ENCODE measurements around the gene CDKL4.
"Not testable (repeated sequence)": the region's sequence is repeated elsewhere in the genome, so short reads cannot be mapped to it uniquely, and the experiment has no call there.

CDKL4 gene

DNA sequence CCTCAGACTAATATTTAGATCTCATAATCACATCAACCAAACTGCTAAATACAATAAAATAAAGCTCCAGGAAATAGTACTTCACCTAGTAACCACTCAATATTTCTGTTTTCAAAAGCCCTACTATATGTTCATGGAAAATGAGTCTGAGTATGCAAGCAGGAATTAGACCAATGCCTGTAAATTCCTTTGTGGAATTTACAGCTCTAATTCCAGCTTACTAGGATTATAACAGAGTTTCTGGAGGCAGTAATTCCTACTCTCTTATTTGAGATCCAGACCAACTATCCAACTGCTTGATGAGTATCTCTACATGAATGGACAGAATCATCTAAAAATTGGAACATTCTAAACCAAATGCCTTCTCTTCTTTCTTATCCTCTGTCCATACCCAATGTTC is 11.6 kb downstream of the CDKL4 start:
- no peak for DNase-seq (ENCODE audit: low read depth, low spot score)

DNA sequence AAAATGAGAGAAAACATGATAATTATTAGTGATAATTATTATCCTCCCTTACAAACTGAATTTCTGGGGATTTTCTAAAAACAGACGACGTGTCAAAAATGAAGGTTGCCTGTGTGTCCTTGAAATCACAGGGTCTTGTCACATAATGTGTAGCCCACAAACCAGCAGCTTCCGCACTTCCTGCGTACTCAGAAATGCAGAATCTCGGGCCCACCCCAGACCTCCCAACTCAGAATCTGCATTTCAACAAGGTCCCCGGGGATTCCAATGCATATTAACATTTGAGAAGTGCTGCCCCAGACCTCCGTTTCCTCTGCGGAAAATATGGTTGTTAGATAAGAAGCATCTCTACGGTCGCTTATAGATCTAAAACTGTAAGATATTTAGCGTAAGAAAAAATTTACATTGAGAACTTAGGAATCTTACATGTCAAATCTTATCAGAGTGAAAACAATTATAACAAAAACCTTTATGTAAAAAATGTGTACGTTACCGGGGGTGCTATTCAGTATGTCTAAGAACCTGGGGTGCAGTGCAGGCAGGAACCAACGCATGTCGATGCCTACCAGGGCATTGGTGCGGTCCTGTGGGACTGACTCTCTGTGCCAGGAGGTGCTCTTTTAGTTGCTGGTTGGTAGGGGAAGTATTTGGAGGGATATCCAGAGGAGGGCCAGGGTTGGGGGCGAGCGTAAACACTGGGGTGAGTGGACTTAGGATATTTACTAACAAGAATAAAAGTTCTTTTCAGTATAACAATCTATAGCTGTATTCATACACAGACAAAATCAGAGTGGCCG is 15.2 kb downstream of the CDKL4 start:
- DNase-seq (ENCODE audit: low read depth, low spot score): no peak

DNA sequence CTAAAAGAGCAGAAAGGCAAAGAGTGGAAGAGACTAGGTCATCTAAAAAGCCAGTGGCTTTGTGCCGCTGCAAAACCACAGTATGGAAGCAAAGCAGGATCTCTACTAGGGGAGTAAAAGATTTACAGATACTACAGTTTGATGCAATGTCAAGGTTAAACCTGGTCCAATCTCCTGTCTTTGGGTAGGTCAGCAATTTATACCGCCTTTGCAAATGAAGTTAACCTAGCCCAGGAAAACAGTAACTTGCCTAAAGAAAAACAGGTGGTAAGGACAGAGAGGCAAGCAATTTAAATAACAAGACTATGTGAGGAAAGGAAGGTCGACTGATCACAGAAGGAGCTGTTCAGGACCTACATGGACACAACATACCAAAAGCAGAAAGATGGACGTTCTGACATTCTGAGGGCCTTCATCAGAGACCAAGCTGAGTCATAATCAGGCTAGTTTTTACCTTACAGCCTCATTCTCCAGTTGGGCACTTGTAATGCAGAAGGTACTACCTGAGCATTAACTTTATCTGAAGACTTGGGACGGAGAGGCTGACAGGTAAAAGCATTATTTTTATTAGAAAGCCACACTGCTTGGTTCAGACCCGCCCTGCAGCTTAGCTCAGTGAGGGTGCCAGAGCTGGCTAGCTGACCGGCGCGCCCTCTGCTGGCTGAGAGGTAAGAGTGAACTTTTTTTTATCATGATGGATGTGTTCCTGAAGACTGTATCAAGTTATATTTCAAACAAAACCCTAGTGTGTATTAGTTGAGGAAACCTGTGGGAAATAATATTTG is 15.9 kb downstream of the CDKL4 start:
- DNase-seq (ENCODE audit: low read depth, low spot score): no peak

DNA sequence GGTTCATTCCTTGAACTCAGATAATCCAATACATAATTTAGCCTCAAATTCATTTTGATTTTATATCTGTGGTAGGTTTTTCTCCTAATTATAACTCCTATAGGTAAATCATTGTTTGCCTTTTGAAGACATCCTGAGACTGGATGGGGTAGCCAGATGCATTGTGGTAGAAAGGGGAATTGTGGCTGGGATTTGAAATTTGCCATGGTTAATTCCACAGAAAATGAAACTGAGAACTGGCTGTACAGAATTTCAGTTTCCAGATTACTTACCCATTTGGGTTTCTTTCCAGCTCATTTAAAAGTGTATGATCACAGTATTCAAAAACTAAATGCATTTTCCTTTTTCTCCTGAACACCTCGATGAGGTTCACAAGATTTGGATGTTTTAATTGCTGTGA is 18.2 kb downstream of the CDKL4 start:
- no peak for DNase-seq (ENCODE audit: low read depth, low spot score)

DNA sequence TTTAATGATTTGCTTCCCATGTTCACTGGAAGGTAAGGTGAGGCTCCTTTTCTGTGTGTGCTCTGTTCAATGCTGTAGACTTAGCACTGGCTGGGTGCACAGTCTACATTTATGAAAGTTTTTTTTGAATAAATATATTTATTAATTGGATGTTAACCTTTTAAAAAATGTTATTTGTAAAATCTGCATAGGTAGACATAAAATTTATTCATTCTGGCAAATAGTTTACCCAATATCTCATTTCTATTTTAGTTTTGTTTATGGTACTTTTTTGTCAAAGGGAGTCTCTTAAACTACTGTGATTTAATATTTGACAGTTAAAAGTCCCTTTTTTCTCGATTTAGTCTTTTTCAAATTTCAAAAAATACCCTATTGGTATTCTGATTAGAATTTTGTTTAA is 19.9 kb downstream of the CDKL4 start:
- no peak for DNase-seq (ENCODE audit: low read depth, low spot score)

DNA sequence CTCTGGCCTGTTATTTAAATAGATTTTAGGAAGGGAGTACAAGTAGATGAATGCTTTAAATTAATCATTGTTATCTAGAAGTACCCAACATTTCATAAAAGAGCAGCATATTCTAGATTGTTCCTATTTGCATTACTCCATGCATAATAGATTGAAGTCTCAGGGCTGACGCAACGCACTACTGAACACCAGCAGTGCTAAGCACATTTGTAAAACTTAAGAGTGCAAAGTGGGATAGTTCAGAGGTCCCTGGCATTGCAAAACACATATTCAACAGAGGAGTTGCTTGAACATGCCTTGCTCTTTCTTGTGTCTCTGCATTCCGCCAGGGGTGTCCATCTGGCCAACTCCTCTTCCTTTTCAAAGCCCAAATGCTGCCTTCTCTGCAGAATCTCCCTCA is 22.3 kb downstream of the CDKL4 start:
- no peak for DNase-seq (ENCODE audit: low read depth, low spot score)

DNA sequence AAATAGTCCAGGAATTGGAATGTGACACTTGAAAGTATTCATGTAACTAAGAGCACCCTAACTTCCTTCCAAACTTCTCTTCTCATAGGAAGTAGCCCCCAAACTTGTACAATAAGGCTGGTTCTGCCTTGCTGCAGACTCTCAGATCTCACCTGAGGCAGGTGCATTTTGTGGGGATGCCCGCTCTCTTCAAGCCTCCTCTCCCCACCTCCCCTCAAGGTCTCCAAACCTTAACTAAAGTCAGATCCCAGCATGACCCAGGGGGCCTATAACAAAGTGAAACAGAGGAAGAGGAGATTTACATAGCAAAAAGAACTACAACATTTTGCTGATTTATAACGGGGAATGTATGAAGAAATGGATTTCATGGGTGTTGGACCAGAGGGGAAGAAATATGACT is 23.6 kb downstream of the CDKL4 start:
- DNase-seq (ENCODE audit: low read depth, low spot score): no peak

DNA sequence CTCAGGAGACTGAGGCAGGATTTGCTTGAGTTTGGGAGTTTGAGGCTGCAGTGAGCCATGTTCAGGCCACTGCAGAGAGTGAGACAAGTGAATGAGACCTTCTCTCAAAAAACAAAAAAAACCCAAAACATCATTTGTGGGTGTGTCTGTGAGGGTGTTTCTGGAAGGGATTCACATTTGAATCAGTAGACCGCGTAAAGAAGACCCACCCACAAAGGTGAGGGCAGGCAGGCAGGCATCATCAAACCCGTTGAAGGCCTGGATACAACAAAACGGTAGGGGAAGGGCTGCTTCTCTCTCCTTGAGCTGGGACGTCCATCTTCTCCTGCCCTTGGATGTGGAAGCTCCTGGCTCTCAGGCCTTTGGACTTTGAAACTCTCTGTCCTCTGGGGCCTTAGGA is 25.4 kb downstream of the CDKL4 start:
- DNase-seq (ENCODE audit: low read depth, low spot score): no peak

DNA sequence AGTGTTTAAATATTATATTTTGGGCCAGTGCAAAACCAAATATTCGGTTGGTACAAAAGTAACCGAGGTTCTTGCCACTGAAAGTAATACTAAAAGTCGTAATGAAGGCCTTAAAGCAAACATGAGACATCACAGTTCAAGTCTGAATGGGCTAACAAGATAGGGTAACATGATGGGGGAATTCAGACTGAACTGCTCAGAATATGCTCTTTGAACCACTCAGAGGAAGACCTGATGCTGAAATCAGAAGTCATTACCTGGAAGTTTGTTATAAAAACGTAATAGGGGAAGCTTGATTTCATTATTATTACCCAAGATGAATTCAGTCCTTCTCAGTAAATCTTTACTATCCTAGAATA is 26.6 kb downstream of the CDKL4 start:
- DNase-seq (ENCODE audit: low read depth, low spot score): no peak

DNA sequence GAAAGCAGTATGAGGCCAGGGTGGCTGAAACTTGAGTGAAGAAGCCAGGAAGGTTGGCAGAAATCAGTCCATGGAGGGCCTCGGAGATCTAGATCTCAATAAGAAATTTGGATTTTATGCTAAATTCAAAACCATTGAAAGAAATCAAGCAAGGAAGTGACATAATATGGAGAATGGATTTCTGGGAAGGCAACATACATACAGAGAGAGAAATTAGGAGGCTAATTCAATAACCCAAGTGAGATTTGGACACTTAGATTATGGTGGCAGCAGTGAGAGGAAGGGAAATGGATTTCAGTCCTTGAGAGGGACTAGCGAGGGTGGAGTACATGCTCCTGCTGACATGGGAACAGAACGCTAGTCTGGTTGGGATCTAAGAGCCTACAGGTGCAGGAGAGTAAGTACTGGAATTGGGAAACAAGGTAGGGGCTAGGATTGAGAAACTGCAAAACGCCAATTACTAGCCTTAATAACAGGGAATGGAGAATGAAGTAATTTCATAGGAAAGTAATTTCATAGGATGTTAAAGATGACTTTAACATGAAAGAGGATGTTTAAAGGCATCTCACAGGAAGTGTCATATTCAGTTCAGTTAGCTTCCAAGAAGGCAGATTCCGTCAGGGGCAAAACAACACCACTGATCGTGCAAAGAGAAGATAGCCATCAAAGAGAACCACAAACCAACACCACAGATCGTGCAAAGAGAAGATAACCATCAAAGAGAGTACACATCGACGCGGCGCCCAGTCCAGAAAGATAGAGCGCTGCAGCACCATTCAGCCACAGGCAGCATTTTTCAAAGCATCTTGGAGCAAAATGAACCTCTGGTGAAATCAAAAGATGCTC is 27.2 kb downstream of the CDKL4 start:
- no peak for DNase-seq (ENCODE audit: low read depth, low spot score)

DNA sequence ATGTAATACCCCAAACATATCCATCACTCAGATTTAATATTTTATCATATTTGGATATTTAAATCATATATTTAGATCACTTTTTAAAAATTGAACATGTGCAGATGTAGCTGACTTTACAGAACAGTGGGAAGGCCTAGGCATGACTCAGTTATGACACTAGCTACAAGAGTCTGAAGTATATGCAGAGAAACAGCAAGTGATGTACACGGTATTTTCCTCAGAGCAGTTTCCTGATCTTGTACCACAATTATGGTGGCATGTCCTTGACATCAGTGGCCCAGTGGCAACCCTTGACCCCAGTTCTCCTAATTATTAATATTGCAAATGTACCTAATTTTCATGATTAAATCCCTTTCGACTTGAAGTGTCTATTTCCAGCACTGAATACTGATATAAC is 28.2 kb downstream of the CDKL4 start:
- DNase-seq (ENCODE audit: low read depth, low spot score): no peak

DNA sequence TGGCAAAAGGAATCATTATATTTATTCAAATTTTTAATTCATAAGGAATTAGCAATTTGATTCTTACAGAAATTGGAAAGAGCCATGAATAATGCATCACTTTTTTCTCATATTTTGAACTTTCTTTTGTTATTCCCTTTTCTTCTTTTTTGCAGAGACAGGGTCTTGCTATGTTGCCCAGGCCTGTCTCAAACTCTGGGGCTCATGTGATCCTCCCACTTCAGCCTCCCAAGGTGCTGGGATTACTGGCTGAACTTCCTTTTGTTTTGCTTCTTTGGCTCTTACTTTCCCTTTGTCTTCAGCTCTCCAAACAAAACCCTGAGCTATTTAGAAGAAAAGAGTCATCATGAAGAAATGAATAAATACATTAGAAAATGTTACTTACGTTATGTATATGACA is 30.8 kb downstream of the CDKL4 start:
- DNase-seq (ENCODE audit: low read depth, low spot score): no peak

DNA sequence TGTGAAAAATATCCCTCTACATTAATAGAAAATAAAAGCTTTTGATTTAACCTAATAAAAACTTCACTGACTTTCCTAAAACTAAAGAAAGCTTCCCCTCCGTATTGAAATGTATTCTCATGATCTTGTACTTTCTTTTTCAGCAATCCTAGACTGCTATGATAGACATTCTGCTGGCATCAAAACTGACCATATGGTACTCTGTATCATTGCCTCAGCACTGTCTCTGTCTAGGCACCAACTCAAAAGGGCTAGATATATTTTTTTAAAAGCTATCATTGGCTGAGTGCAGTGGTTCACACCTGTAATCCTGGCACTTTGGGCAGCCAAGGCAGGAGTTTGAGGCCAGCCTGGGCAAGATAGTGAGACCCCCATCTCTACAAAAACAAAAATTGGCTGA is 32.9 kb downstream of the CDKL4 start:
- DNase-seq (ENCODE audit: low read depth, low spot score): no peak

DNA sequence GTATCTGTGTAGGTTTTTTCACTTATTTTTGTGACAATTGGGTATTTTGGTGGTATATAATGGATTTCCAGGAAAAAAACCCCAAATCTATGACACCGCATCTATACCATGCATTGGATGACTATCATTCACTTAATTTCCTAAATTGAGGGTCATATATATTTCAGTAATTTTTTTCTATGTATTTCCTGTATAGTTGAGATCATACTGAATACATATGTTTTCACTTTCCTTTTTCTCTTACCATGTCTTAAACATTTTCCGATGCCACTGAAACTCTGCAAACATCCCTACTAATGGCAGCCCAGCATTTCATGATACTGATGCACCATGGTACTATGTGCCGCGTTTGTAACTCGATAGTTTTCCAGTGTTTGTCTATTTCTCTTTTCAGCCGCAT is 40.4 kb downstream of the CDKL4 start:
- no peak for DNase-seq (ENCODE audit: low read depth, low spot score)

DNA sequence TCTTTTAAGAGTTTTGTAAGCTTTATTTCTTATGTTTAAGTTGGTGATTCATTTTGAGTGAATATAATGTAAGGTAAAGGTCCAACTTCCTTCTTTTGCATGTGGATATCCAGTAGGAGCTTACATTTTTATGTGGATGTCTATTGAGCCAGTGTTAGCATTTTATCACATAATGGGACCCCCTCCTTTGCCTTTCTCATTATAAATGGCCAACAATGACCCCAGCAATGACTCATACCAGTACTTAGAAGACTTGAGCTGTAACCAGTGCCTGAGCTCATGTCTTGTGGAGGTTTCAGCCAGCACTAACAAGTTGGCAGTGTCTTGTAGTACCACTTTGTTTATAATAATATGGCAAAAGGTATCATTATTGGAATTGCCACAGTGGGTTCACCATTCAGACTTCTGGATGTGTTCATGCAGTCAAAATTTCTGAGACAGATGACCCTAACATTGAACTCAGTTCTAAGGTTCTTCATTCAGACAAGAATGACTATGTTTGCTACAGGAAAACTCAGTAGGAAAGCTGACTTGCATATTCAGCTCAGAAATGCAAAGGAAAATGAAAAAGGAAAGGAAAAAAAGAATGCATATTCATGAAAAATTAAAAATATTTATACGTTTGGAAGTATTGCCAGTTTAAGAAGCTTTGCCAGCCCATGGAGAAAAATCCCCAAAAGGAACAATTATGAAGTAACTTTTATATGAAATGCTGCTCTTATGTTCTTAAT is 41.0 kb downstream of the CDKL4 start:
- no peak for DNase-seq (ENCODE audit: low read depth, low spot score)

DNA sequence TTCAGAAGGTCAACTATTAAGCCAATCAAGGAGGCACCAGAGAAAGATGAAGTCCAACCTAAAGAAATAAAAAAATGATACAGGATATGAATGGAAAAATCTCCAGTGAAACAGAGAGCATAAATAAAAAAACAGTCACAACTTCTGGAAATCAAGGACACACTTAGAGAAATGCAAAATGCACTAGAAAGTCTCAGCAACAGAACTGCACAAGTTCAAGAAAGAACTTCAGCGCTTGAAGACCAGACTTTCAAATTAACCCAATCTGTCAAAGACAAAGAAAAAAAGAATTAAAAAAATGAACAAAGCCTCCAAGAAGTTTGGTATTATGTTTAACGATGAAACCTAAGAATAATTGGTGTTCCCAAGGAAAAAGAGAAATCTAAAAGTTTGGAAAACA is 46.8 kb downstream of the CDKL4 start:
- not testable (repeated sequence) for DNase-seq (ENCODE audit: low read depth, low spot score)

DNA sequence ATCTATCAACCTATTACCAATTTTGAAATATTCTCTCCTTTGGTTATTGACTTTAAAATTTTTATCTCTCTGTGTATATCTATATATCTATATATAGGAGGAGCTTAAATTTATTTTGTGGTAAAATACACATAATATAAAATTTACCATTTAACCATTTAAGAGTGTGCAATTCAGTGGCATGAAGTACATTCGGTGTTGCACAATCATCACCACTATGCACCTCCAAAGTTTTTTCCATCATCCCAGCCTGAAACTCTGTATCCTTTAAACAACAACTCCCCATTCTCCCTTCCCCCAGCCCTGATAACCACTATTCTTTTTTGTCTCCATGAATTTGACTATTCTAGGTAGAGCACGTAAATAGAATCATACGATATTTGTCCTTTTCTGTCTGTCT is 49.1 kb downstream of the CDKL4 start:
- DNase-seq (ENCODE audit: low read depth, low spot score): no peak

DNA sequence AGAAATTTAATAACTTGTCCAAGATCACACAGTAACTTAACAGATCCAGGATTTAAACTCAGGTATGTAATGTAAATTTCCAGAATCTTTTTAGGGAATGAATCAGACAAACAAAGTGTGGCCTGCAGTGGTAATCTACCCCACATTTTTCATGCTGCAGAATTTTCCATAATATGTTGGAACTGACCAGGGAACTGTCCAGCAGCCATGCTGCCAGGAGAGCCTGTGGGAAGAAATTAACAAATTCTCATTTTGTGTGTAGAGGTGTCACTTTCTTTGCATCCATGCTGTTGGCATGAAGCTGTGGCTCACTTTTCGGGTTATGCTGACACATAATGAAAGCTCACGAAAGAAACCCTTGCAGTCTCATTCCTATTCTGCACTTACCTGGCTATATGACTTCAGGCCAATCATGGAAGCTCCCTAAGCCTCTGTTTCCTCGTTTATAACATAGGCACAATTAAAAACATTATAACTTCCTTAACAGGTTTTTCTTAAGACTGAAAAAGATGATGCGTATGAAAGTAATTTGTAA is 54.7 kb downstream of the CDKL4 start:
- DNase-seq (ENCODE audit: low read depth, low spot score): no peak

DNA sequence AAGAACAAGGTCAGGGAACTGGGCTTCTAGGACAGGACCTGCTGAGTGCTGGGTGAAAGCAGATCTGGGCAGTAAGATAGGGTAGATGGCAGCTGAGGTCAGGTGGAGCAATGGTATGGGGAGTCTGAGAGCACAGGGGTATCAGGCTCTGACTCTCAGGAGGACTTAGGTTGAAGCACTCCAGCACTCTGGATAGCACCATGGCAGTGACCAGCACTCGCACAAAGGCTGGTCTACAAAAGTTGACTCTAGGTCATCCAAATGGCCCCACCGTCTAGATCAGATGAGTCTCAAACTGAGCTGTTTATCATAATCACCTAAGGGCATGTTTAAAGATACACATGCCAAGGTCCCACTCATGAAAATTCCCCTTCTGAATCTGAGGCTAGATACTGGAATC is 60.1 kb downstream of the CDKL4 start:
- DNase-seq (ENCODE audit: low read depth, low spot score): no peak

DNA sequence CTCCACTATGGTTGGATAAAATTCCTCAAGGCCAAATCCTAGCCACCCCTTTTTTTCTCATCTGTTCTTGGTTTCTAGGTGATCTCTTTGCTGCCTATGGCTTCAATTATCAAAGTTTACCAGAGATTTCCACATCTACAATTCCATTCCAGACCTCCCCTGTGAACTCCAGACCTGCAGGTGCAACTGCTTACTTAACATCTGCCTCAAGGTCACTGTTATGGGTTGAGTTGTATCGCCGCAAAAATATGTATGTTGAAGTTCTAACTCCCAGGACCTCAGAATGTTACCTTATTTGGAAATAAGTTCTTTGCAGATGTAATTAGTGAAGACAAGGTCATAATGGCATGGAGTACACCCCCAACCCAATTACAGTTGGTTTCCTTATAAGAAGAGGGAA is 62.5 kb downstream of the CDKL4 start:
- no peak for DNase-seq (ENCODE audit: low read depth, low spot score)

All from brain pericyte (primary cell).